Inferior parietal cortex (tissue), 1 donor: ENCODE data around the gene PHF23.

Experiments
- DNase-seq: peaks from one replicate; pipeline ENCODE4 v3.0.0-alpha.2; 2016; ENCODE audit errors: extremely low spot score

The PHF23 gene

DNA sequence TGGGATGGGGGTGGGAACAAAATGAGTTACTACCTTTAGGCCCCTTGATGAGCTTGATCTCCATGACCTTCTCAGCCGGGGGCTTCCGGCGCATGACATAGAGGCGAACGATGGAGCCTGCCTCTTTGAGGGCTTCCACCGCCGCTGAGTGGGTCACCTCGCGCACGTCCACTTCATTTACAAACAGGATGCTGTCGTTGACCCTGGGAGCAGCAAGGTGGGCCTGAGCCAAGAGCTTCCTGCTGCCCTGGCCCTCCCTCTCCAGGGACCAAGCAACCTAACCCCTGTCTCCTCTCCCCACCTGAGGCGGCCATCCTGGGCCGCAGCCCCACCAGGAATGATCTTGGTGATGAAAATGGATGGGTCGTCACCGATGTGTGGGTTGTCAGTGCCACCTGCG, 35.9 kb downstream of the PHF23 start:
- DNase-seq: no peak

GRCh38 chr17:7196651-7197401, 42.4 kb downstream of the PHF23 start:
- DNase-seq: no peak

GRCh38 chr17:7195971-7196370, 43.3 kb downstream of the PHF23 start:
- no peak for DNase-seq

GRCh38 chr17:7192271-7192937, 46.9 kb downstream of the PHF23 start:
- no peak for DNase-seq

DNA sequence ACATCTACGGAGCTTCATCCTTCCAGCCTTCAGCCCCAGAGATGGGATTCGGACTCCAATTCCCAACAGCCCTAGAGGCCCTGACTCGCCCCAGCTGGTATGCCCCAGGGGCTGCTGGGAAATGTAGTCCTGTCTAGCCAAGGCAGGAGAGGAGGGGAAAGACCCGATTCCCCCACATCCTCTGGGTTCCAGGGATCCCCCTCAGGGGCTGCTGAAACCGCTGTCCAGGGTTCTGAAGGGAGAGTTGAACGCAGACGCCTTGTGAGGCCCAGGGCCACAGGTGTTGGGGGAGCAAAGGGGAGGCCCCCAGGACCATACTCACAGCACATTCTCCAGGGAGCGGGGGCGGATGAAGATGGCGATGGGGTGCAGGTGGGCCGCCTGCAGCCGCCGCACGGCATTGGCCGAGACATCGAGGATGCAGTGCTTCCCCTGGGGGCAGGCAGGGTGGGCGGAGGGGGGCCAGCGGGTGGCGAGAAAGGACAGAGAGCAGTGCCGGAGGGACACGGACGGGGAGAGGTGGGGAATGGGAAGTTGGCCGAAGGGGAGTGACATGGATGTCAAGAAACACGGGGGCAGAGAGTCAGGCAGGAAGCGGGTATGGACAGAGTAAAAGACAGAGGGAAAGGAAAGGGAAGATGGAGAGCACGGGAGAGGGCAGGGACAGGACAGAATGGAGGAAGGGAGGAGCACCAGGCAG, 47.5 kb downstream of the PHF23 start:
- peak; percentile 42 for DNase-seq

GRCh38 chr17:7191069-7191468, 48.2 kb downstream of the PHF23 start:
- no peak for DNase-seq

DNA sequence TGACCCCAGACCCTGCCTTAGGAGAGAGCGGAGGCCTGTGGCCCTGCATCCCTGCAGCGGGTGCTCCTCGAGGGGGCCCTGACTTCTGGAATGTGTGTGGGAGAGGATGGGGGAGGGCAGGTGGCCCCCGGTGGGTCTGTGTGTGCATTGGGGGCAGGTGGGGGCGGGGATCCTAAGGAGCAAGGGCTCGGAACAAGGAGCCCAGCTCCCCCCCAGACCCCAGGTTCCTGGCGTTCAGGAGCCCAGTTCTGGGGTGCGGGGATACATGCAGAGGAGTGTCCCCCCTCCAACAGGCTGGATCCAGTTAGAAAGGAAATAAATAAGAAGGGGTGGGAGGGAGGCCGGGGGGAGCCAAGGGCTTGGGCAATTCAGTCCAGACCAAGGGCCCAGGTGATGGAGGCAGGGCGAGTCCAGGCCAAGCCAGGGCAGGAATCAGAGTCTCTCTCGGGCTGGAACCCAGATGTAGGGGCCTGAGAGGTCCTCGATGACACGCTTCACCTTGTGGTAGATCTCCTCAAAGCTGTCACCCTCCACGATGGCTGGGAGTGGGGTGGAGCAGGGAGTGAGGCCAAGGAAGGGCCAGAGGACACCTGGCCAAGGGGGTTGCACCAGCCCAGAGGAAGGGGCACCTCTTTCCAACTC, 48.9 kb downstream of the PHF23 start:
- DNase-seq: no peak

GRCh38 chr17:7186241-7186640, 53.0 kb downstream of the PHF23 start:
- DNase-seq: no peak
